ENCODE data around the gene NOL11. TPM values are rescaled to one million over a fixed set of nuclear protein-coding genes. Genes with fewer than 3 reads are reported as not detected.

The NOL11 gene
- total RNA-seq (2014; rRNA removed; shearing (Covaris generic)) (108 and 116 TPM in 2 replicates), polyA plus RNA-seq (2016; fragmentation: Nextera tagmentation; extraction: Ambion mirVana) (130 and 132 TPM in 2 replicates)
- long read RNA-seq, transcript NOL11-201 (18 exons, 2,947 nt) = major isoform, 27 of 37 reads
- long read RNA-seq, partial matches to known transcripts = 8 of 37 reads
- long read RNA-seq, other reads (novel, unspliced or antisense) = 2 of 37 reads

- Mint-ChIP-seq H3K4me3 (peak within 1 kb of the TSS; percentile 98), H3K36me3 (ENCODE audit: low read depth) (peaks cover 37% of the 10 kb centered on the region), H3K27me3 (ENCODE audit: insufficient read depth, low read depth, poor library complexity) (peaks cover 6% of the 10 kb centered on the region), H3K4me1 (peaks cover 8% of the 10 kb centered on the region), H3K27ac (peak within 1 kb of the TSS; percentile 99), H3K9me3 (peaks cover 7% of the 10 kb centered on the region; the same call in 2 of the 3 replicates)
- ATAC-seq (peak; percentile 98), DNase-seq (ENCODE audit: low spot score) (peak; percentile 99)
- Histone ChIP-seq H4K20me1 (replicated peaks; ENCODE audit: insufficient read depth) (peaks cover 3% of the 10 kb centered on the region; the same call in 1 of the 2 replicates), H3K79me2 (replicated peaks; ENCODE audit: insufficient read depth) (peaks cover 33% of the 10 kb centered on the region), H3K27me3 (ENCODE audit: insufficient read depth) (no peaks in the 10 kb centered on the region), H3K27ac (ENCODE audit: low read depth) (peak within 1 kb of the TSS; percentile 96), H2AFZ (peak within 1 kb of the TSS; percentile 72; the same call in 1 of the 2 replicates), H3K4me3 (peak within 1 kb of the TSS; percentile 96), H3K4me2 (peak within 1 kb of the TSS; percentile 95), H3F3A (replicated peaks; ENCODE audit: low read depth) (peaks cover 13% of the 10 kb centered on the region; the same call in 1 of the 2 replicates), H3K36me3 (ENCODE audit: insufficient read depth) (peaks cover 32% of the 10 kb centered on the region), H3K4me1 (ENCODE audit: insufficient read depth) (peaks cover 17% of the 10 kb centered on the region), H3K9me2 (ENCODE audit: insufficient read depth) (no peaks in the 10 kb centered on the region)
- no peak for TF ChIP-seq NANOG (IDR thresholded peaks at IDR 0.05; ENCODE audit: borderline replicate concordance)
- TF ChIP-seq ZNF331 (CRISPR knock-in tag; IDR thresholded peaks at IDR 0.05; ENCODE audit: low read depth) = no peak
- TF ChIP-seq, protein P1, sequence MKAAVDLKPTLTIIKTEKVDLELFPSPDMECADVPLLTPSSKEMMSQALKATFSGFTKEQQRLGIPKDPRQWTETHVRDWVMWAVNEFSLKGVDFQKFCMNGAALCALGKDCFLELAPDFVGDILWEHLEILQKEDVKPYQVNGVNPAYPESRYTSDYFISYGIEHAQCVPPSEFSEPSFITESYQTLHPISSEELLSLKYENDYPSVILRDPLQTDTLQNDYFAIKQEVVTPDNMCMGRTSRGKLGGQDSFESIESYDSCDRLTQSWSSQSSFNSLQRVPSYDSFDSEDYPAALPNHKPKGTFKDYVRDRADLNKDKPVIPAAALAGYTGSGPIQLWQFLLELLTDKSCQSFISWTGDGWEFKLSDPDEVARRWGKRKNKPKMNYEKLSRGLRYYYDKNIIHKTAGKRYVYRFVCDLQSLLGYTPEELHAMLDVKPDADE (IDR thresholded peaks at IDR 0.05) = peak; percentile 71; the same call in 1 of the 2 replicates
- peak; percentile 73 for TF ChIP-seq CREB1 (CRISPR knock-in tag; IDR thresholded peaks at IDR 0.05; ENCODE audit: low read depth)
- TF ChIP-seq EZH2 (IDR thresholded peaks at IDR 0.05; ENCODE audit: low read depth, unreplicated experiment) = no peak
- TF ChIP-seq EZH2phosphoT487 (IDR thresholded peaks at IDR 0.05; ENCODE audit: unreplicated experiment) = no peak
- TF ChIP-seq, protein P2, sequence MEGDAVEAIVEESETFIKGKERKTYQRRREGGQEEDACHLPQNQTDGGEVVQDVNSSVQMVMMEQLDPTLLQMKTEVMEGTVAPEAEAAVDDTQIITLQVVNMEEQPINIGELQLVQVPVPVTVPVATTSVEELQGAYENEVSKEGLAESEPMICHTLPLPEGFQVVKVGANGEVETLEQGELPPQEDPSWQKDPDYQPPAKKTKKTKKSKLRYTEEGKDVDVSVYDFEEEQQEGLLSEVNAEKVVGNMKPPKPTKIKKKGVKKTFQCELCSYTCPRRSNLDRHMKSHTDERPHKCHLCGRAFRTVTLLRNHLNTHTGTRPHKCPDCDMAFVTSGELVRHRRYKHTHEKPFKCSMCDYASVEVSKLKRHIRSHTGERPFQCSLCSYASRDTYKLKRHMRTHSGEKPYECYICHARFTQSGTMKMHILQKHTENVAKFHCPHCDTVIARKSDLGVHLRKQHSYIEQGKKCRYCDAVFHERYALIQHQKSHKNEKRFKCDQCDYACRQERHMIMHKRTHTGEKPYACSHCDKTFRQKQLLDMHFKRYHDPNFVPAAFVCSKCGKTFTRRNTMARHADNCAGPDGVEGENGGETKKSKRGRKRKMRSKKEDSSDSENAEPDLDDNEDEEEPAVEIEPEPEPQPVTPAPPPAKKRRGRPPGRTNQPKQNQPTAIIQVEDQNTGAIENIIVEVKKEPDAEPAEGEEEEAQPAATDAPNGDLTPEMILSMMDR (conservative IDR thresholded peaks at IDR 0.05; ENCODE audit: low read depth in 2 of 2) = peak; percentile 71 to 97
- no peak for TF ChIP-seq REST (IDR thresholded peaks at IDR 0.05; ENCODE audit: unreplicated experiment)
- peak; percentile 92 for TF ChIP-seq POLR2AphosphoS5 (IDR thresholded peaks at IDR 0.05; ENCODE audit: low read depth)
- TF ChIP-seq ZNF114 (CRISPR knock-in tag; IDR thresholded peaks at IDR 0.05) = no peak
- TF ChIP-seq STAT1 (IDR thresholded peaks at IDR 0.05; ENCODE audit: unreplicated experiment) = no peak
- no peak for TF ChIP-seq JUNB (IDR thresholded peaks at IDR 0.05; ENCODE audit: unreplicated experiment)
- no peak for TF ChIP-seq ZNF462 (CRISPR knock-in tag; IDR thresholded peaks at IDR 0.05)
Measured at GRCh38 chr17:67717624-67718324, at the start of gene NOL11. Gene NOL11, plus strand, starts transcription at chr17:67717936. Its CDS starts 12 bp downstream, at chr17:67717948.

Measured in GM23338 (cell line).